Heart left ventricle (tissue), 16 donors: Measurements from ENCODE around the gene TPT1. TPM values are rescaled to one million over a fixed set of nuclear protein-coding genes. Genes with fewer than 3 reads are reported as not detected.

Source experiments
- ATAC-seq, 4 donors: fragments of 200-7000 bp; cut with Tn5 transposase; one replicate each; pipeline ENCODE4 v1.9.1; 2020 to 2022; ENCODE audit warnings: moderate library complexity in 4 of 4, mild to moderate bottlenecking in 3 of 4, moderate number of reproducible peaks in 1 of 4
- DNase-seq, 5 donors: peaks; one replicate each; pipeline ENCODE4 v3.0.0-alpha.2; 2020
- H3K27ac ChIP-seq, 12 donors: fragments of 200-600 bp; sonication (generic) in 4 of 12; one replicate each; pipeline versions ENCODE4 v1.5.0 to v1.8.0; 2016 to 2022; ENCODE audit warnings: mild to moderate bottlenecking in 2 of 12
- H3K27me3 ChIP-seq, 9 donors: fragments of 200-600 bp; sonication (generic) in 2 of 9; one replicate each; pipeline versions ENCODE4 v1.5.1 to v1.8.0; 2016 to 2022; ENCODE audit warnings: mild to moderate bottlenecking in 3 of 9
- H3K36me3 ChIP-seq, 9 donors: fragments of 200-600 bp; sonication (generic) in 2 of 9; one replicate each; pipeline versions ENCODE4 v1.5.0 to v1.8.0; 2018 to 2022; ENCODE audit warnings: mild to moderate bottlenecking in 2 of 9
- H3K4me1 ChIP-seq, 12 donors: fragments of 200-600 bp; sonication (generic) in 4 of 12; one replicate each; pipeline versions ENCODE4 v1.5.0 to v1.8.0; 2016 to 2022; ENCODE audit warnings: mild to moderate bottlenecking in 3 of 12
- H3K4me3 ChIP-seq, 12 donors: fragments of 200-600 bp; sonication (generic) in 4 of 12; one replicate each; pipeline versions ENCODE4 v1.5.0 to v1.8.0; 2017 to 2022; ENCODE audit warnings: mild to moderate bottlenecking in 9 of 12, moderate library complexity in 4 of 12
- H3K9me3 ChIP-seq, 12 donors: fragments of 200-600 bp; sonication (generic) in 4 of 12; one replicate each; pipeline versions ENCODE4 v1.5.0 to v1.8.0; 2016 to 2022; ENCODE audit warnings: mild to moderate bottlenecking in 1 of 12
- CTCF ChIP-seq, 12 donors: fragments of 200-600 bp; sonication (generic) in 4 of 12; IDR thresholded peaks; one replicate each; pipeline versions ENCODE4 v1.5.0 to v1.8.0; 2018 to 2022; ENCODE audit warnings: antibody characterized with exemption in 12 of 12, mild to moderate bottlenecking in 5 of 12
- POLR2A ChIP-seq, 2 donors: fragments of 450-650 bp; IDR thresholded peaks; one replicate each; pipeline ENCODE4 v1.6.1; 2017; ENCODE audit warnings: antibody characterized with exemption in 2 of 2, mild to moderate bottlenecking in 2 of 2, moderate library complexity in 2 of 2
- WGBS, 4 donors: extraction: QIAGEN DNeasy Blood & Tissue Kit in 2 of 4; methylation state at CpG; one replicate each; pipeline versions ENCODE4 v1.1.5 to v1.1.7; 2013 to 2018; 5-methylcytosine and 5-hydroxymethylcytosine counted together
- intact Hi-C, 10 donors: fragments of 100-400 bp; cut with DNase I; formaldehyde crosslinking; loops; one replicate each; pipeline versions ENCODE4 v1.11.1 to v1.14.2; 2022
- polyA plus RNA-seq, 2 donors: library from polyadenylated mRNA; stranded (reverse); fragments of 200-250 nt; gene quantifications; one replicate each; pipeline ENCODE4 v1.2.3, GENCODE V29; 2013
- total RNA-seq, 9 donors: library from RNA; depleted of rRNA in 2 of 9; stranded (reverse); fragments of >200 nt in 2 of 9; fragmentation: NEBNext Ultra II Directional in 3 of 9; extraction: Animal tissue kit (Norgen Biotek cat#: 25700) in 3 of 9; gene quantifications; one replicate each; pipeline versions ENCODE4 v1.1.0 to v1.2.4, GENCODE V29; 2016 to 2023
- donor health status: ischemic (EF 13 %, LVEDD 7.1; RV severe dilation, severe dysfunction).
- donor health status: healthy with polysubstance abuse.
- donor health status: DM: no; HTN: yes; CAD: no.
- donor health status: DM: no; HTN: no; CAD: no.
- donor health status: ischemic (EF 25% LVEDD 6.9; RV normal size, moderate dysfunction).
- donor health status: ischemic (EF 25% LVEDD 5.7; RV mildly dilated, moderate dysfunction).
- donor health status: healthy.
- donor health status: DM: yes; HTN: yes; CAD: no.
- donor health status: ischemic (EF 35%, LVEDD 5.7; RV mildly dilated, moderate dysfunction).
- donor health status: nonischemic (EF 11% LVEDD 7.7; RV severe dilation, severe dysfunction).
- donor health status: DM: yes; HTN: yes; CAD: no.
- donor health status: PGD.
- donor health status: ischemic (EF 29% LVEDD 5.4; RV normal size, mild dysfunction).
- donor health status: nonischemic (EF 23%, LVEDD 6.1; RV moderate dilation, normal function).

Gene TPT1
- total and polyA plus RNA-seq, 11 donors: 1,738 to 7,117 (median 3,896) TPM

- DNase-seq (no peak), ATAC-seq (no peak)
- H3K9me3 ChIP-seq: peaks cover 0 to 5% (median 0%) of the 10 kb centered on the region in 12 donors
- intact Hi-C loops: no loop called here
- WGBS, 4 donors: 13 to 28% (median 21%) methylated on average over 3 of the region's 3 CpGs
- H3K4me3 ChIP-seq: no peak overlapping the region
- TF ChIP-seq POLR2A (IDR thresholded peaks at IDR 0.05) (no peak), CTCF (IDR thresholded peaks at IDR 0.05) (no peak)
- peaks cover 0 to 35% (median 21%) of the 10 kb centered on the region in 12 donors for H3K4me1 ChIP-seq
- no peak overlapping the region for H3K27ac ChIP-seq
- H3K36me3 ChIP-seq: peaks cover 0 to 23% (median 4%) of the 10 kb centered on the region in 9 donors
- no peaks in the 10 kb centered on the region for H3K27me3 ChIP-seq
Measured at GRCh38 chr13:45368571-45368970, 27.6 kb upstream of the TPT1 start.

DNA sequence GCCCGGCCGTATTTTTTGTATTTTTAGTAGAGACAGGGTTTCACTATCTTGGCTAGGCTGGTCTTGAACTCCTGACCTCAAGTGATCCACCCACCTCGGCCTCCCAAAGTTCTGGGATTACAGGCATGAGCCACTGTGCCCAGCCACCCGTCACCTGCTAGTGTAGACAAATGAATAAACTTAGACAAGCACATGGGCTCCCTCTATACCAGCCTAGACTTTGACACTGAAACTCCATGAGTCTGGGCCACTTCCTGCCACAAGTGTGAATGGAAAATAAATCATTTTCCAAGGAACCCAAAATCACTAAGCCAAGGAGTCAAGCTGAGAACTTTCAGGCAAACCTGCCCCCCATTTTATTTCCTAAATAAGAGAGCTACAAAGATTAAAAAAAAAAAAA, 27.0 kb upstream of the TPT1 start:
- ATAC-seq (no peak), DNase-seq (no peak)
- TF ChIP-seq CTCF (IDR thresholded peaks at IDR 0.05) (no peak), POLR2A (IDR thresholded peaks at IDR 0.05) (no peak)
- Histone ChIP-seq H3K4me1 (peaks cover 0 to 30% (median 18%) of the 10 kb centered on the region in 12 donors), H3K9me3 (peaks cover 0 to 7% (median 0%) of the 10 kb centered on the region in 12 donors), H3K27me3 (no peaks in the 10 kb centered on the region), H3K27ac (peak overlapping the region in 1 of 12 donors; percentile 51), H3K36me3 (peaks cover 0 to 24% (median 4%) of the 10 kb centered on the region in 9 donors), H3K4me3 (no peak overlapping the region)
- intact Hi-C loops: no loop called here
- 84 to 98% (median 91%) methylated on average over 4 of the region's 4 CpGs for WGBS, 4 donors

GRCh38 chr13:45367358-45367757, 26.4 kb upstream of the TPT1 start:
- H3K4me1 ChIP-seq: peaks cover 0 to 28% (median 17%) of the 10 kb centered on the region in 12 donors
- 54 to 60% (median 56%) methylated on average over 2 of the region's 2 CpGs for WGBS, 4 donors
- intact Hi-C loops: no loop called here
- peaks cover 0 to 29% (median 8%) of the 10 kb centered on the region in 9 donors for H3K36me3 ChIP-seq
- H3K4me3 ChIP-seq: no peak overlapping the region
- ATAC-seq: peak in 2 of 4 donors; percentile 26 to 38
- DNase-seq: peak in 1 of 5 donors; percentile 41
- peak overlapping the region in 1 of 12 donors; percentile 51 for H3K27ac ChIP-seq
- TF ChIP-seq CTCF (IDR thresholded peaks at IDR 0.05) (no peak), POLR2A (IDR thresholded peaks at IDR 0.05) (no peak)
- H3K9me3 ChIP-seq: peaks cover 0 to 7% (median 0%) of the 10 kb centered on the region in 12 donors
- H3K27me3 ChIP-seq: no peaks in the 10 kb centered on the region

DNA sequence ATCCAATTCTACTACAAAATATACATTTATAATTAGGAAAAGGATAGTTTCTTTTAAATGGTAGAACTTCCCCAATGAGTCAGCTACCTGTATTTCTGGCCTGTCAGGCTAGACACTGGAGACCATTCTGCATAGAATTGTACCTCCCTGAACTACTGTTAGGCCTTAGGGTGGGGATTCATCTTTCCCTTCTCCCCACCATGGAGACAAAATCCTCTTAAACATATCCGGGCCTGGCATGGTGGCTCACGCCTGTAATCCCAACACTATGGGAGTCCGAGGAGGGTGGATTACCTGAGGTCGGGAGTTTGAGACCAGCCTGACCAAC, 24.5 kb upstream of the TPT1 start:
- no peak for ATAC-seq

More for the DNA sequence above, 24.5 kb upstream of the TPT1 start:
- no peak for TF ChIP-seq CTCF (IDR thresholded peaks at IDR 0.05)
- H3K9me3 ChIP-seq: peaks cover 0 to 7% (median 0%) of the 10 kb centered on the region in 12 donors
- peaks cover 0 to 42% (median 12%) of the 10 kb centered on the region in 9 donors for H3K36me3 ChIP-seq
- H3K27me3 ChIP-seq: no peaks in the 10 kb centered on the region
- 93 to 99% (median 98%) methylated on average over 4 of the region's 4 CpGs for WGBS, 4 donors
- H3K27ac ChIP-seq: no peak overlapping the region
- intact Hi-C loops: no loop called here
- peaks cover 0 to 26% (median 7%) of the 10 kb centered on the region in 12 donors for H3K4me1 ChIP-seq
- DNase-seq: no peak
- H3K4me3 ChIP-seq: no peak overlapping the region
